Endodermal cell (in vitro differentiated cells): Measurements from ENCODE around the gene MAFB. TPM values are rescaled to one million over a fixed set of nuclear protein-coding genes. Genes with fewer than 3 reads are reported as not detected.
A peak's percentile ranks its signal among the peaks of the same experiment; 100 is the strongest.

Experiments used
- DNase-seq: peaks from one replicate; pipeline ENCODE4 v3.0.0-alpha.2; 2017
- H3K27ac ChIP-seq: 2 replicates; pipeline ENCODE4 v1.5.1; 2013; ENCODE audit warnings: mild to moderate bottlenecking, low read depth, low read length, moderate library complexity
- H3K27me3 ChIP-seq: 2 replicates; pipeline ENCODE4 v1.6.1; 2013; ENCODE audit warnings: mild to moderate bottlenecking, low read length, moderate library complexity; ENCODE audit not compliant: insufficient read depth, control insufficient read depth, poor library complexity, severe bottlenecking
- H3K36me3 ChIP-seq: 2 replicates; pipeline ENCODE4 v1.7.0; 2013; ENCODE audit warnings: mild to moderate bottlenecking, low read length, moderate library complexity; ENCODE audit not compliant: control insufficient read depth, insufficient read depth
- H3K4me1 ChIP-seq: one replicate; pipeline ENCODE4 v1.7.0; 2013; ENCODE audit warnings: low read length; ENCODE audit not compliant: control insufficient read depth, insufficient read depth
- H3K4me3 ChIP-seq: 2 replicates; pipeline ENCODE4 v1.5.1; 2013; ENCODE audit warnings: mild to moderate bottlenecking, low read length, moderate library complexity
- H3K9ac ChIP-seq: 2 replicates; pipeline ENCODE4 v1.6.1; 2013; ENCODE audit warnings: mild to moderate bottlenecking, low read length, moderate library complexity; ENCODE audit not compliant: poor library complexity, severe bottlenecking; ENCODE audit errors: extremely low read depth
- H3K9me3 ChIP-seq: 2 replicates; pipeline ENCODE4 v1.6.1; 2013; ENCODE audit warnings: mild to moderate bottlenecking, low read length, moderate library complexity; ENCODE audit not compliant: control insufficient read depth
- H3K27ac Mint-ChIP-seq: 2 replicates; pipeline ENCODE4 v1.8.0; 2020; ENCODE audit warnings: mixed read lengths
- H3K27me3 Mint-ChIP-seq: 2 replicates; pipeline ENCODE4 v1.8.0; 2021; ENCODE audit warnings: mild to moderate bottlenecking, mixed read lengths; ENCODE audit not compliant: insufficient read depth
- H3K36me3 Mint-ChIP-seq: 2 replicates; pipeline ENCODE4 v1.8.0; 2020; ENCODE audit warnings: low read depth, mixed read lengths
- H3K4me1 Mint-ChIP-seq: 2 replicates; pipeline ENCODE4 v1.8.0; 2020; ENCODE audit warnings: mixed read lengths
- H3K4me3 Mint-ChIP-seq: 2 replicates; pipeline ENCODE4 v1.8.0; 2020; ENCODE audit warnings: mild to moderate bottlenecking, moderate library complexity, mixed read lengths
- H3K9me3 Mint-ChIP-seq: 2 replicates; pipeline ENCODE4 v1.8.0; 2020; ENCODE audit warnings: mild to moderate bottlenecking, mixed read lengths
- CTCF ChIP-seq: fragments of 200-600 bp; sonication (generic); conservative IDR thresholded peaks from 2 replicates; pipeline ENCODE4 v1.5.0; 2021; ENCODE audit warnings: antibody characterized with exemption, mild to moderate bottlenecking
- WGBS, 2 experiments: methylation state at CpG; one replicate each; pipeline versions ENCODE4 v1.1.5 to v1.1.7; 2013; ENCODE audit warnings: missing lambda C conversion rate in 2 of 2, mixed read lengths in 1 of 2; ENCODE audit not compliant: insufficient coverage in 1 of 2, insufficient read length in 1 of 2; 5-methylcytosine and 5-hydroxymethylcytosine counted together
- total RNA-seq, 2 donors: library from RNA; stranded (reverse); fragmentation: NEBNext Ultra II Directional in 1 of 2; extraction: Animal tissue kit (Norgen Biotek cat#: 25700) in 1 of 2; gene quantifications; 2 replicates in 1 of 2; 3 replicates in 1 of 2; pipeline ENCODE4 v1.2.1, GENCODE V29; 2021

Gene MAFB
- total RNA-seq, 2 donors from 2014 or later = 0.90 to 1.5 TPM

DNA sequence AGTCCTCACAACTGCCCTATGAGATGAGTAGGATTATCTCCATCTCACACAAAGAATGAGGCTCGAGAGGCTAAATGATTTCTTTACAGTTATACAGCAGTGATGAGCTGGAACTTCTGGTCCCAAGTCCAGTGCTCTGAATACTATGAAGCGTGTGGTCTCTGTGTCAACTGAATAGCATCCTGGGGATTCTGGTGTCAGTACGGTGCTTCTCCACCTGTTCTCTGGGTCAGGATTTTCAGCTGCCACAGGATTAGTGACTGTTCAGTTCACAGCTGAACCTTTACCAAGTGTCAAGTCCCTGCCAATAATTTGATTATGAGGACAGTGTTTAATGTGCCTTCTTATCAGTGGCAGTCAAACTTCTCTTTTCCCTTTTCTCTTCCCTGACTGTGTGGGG is 5.2 kb upstream of the MAFB start:
- Histone ChIP-seq H3K4me3 (no peak overlapping the region), H3K27me3 (peaks cover 99% of the 10 kb centered on the region), H3K4me1 (peaks cover 12% of the 10 kb centered on the region), H3K36me3 (no peaks in the 10 kb centered on the region), H3K9ac (no peak overlapping the region), H3K27ac (no peak overlapping the region), H3K9me3 (no peaks in the 10 kb centered on the region)
- Mint-ChIP-seq H3K27me3 (peaks cover 97% of the 10 kb centered on the region), H3K4me3 (no peak overlapping the region), H3K9me3 (no peaks in the 10 kb centered on the region), H3K36me3 (no peaks in the 10 kb centered on the region), H3K27ac (no peak overlapping the region), H3K4me1 (peaks cover 18% of the 10 kb centered on the region)
- 77 to 78% methylated on average over 3 of the region's 3 CpGs for WGBS, 2 experiments
- no peak for DNase-seq
- no peak for TF ChIP-seq CTCF

DNA sequence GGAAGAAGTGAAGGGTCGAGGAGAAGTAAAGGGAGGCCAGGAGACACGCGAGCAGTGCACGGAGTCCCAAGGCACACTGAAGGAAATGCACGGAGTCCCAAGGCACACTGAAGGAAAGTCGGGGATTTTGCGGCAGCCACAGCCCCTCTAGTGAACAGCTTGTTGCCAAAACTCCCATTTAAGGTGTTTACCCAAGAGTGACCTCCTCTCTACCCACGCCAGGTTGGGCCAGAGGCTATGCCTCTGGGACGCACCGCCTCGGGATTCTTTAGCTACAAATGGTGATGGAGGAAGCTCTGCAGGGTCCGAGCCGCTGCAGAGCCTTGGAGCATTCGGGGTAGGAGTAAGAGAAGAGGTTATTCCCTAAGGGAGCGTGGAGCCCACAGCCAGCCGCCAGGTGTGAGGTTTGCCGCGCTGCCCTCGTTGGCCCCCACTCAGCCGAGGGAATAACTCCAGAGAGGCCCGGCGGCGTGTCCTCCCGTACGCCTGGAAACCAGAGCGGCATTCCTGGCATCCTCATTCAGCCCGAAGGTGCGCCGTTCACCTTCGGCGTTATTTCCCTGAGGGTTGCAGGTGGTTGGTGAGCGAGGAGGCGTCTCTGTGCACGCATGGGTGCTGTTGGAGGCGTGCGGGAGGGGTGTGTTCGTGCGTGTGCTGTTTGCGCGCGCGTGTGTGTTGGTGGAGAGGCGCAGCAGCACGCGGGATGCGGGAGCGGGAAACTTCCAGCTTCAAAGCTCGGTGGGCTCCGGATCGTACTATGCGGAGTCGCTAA is 3.4 kb upstream of the MAFB start:
- no peaks in the 10 kb centered on the region for H3K36me3 Mint-ChIP-seq
- peaks cover 96% of the 10 kb centered on the region for H3K27me3 ChIP-seq
- DNase-seq = peak; percentile 70
- no peak overlapping the region for H3K9ac ChIP-seq
- peaks cover 95% of the 10 kb centered on the region for H3K27me3 Mint-ChIP-seq
- no peak for TF ChIP-seq CTCF
- no peak overlapping the region for H3K27ac Mint-ChIP-seq
- H3K36me3 ChIP-seq = no peaks in the 10 kb centered on the region
- peak overlapping the region; percentile 65 for H3K4me3 Mint-ChIP-seq
- WGBS, 2 experiments = 13 to 19% methylated on average over 29 to 52 of the region's 52 CpGs
- H3K4me3 ChIP-seq = peak overlapping the region; percentile 5
- no peak overlapping the region for H3K27ac ChIP-seq
- H3K4me1 ChIP-seq = peaks cover 12% of the 10 kb centered on the region
- no peaks in the 10 kb centered on the region for H3K9me3 ChIP-seq
- H3K4me1 Mint-ChIP-seq = peaks cover 24% of the 10 kb centered on the region
- no peaks in the 10 kb centered on the region for H3K9me3 Mint-ChIP-seq

- H3K4me3 Mint-ChIP-seq = peak overlapping the region; percentile 65
- H3K9me3 ChIP-seq = no peaks in the 10 kb centered on the region
- no peak overlapping the region for H3K27ac ChIP-seq
- WGBS, 2 experiments = 4 to 8% methylated on average over 14 to 28 of the region's 29 CpGs
- TF ChIP-seq CTCF = no peak
- peaks cover 30% of the 10 kb centered on the region for H3K4me1 Mint-ChIP-seq
- no peaks in the 10 kb centered on the region for H3K36me3 Mint-ChIP-seq
- peaks cover 96% of the 10 kb centered on the region for H3K27me3 ChIP-seq
- peak; percentile 56 for DNase-seq
- H3K27me3 Mint-ChIP-seq = peaks cover 95% of the 10 kb centered on the region
- H3K9ac ChIP-seq = no peak overlapping the region
- H3K4me1 ChIP-seq = peaks cover 12% of the 10 kb centered on the region
- no peaks in the 10 kb centered on the region for H3K9me3 Mint-ChIP-seq
- H3K4me3 ChIP-seq = peak overlapping the region; percentile 82
- H3K27ac Mint-ChIP-seq = no peak overlapping the region
- no peaks in the 10 kb centered on the region for H3K36me3 ChIP-seq
These were observed 2.7 kb upstream of the MAFB start for GRCh38 chr20:40691566-40692239.
